B cell (primary cell): ENCODE data around the gene SLC4A3. TPM values are rescaled to one million over a fixed set of nuclear protein-coding genes. Genes with fewer than 3 reads are reported as not detected.
"Not testable (repeated sequence)": the region's sequence is repeated elsewhere in the genome, so short reads cannot be mapped to it uniquely, and the experiment has no call there.

ENCODE experiments used
- ATAC-seq: fragments of 200-7000 bp; cut with Tn5 transposase; one replicate; pipeline ENCODE4 v1.10.0; 2021; ENCODE audit warnings: low read depth, mild to moderate bottlenecking, moderate number of reproducible peaks, moderate library complexity
- CTCF ChIA-PET: fragments of 350-600 bp; sonication (Branson Sonifier 250); formaldehyde crosslinking; loops from one replicate; lab custom pipeline; 2021; ENCODE audit warnings: antibody characterized with exemption, inconsistent platforms; lab: Charles Lee
- POLR2A ChIA-PET: fragments of 350-600 bp; sonication (Branson Sonifier 250); formaldehyde crosslinking; loops from one replicate; lab custom pipeline; 2021; ENCODE audit warnings: antibody characterized with exemption; lab: Charles Lee
- DNase-seq: peaks from one replicate; pipeline ENCODE4 v3.0.0; 2013
- H2AFZ ChIP-seq: 2 replicates; pipeline ENCODE4 v1.6.1; 2012; ENCODE audit warnings: mild to moderate bottlenecking, low read depth, low read length; ENCODE audit not compliant: insufficient read depth, poor library complexity, severe bottlenecking
- H3K27ac ChIP-seq, 2 donors: 1 replicate in 1 of 2; 2 replicates in 1 of 2; pipeline ENCODE4 v1.5.1; 2012 to 2013; ENCODE audit warnings: low read length in 2 of 2, mild to moderate bottlenecking in 2 of 2, moderate library complexity in 1 of 2
- H3K27me3 ChIP-seq, 4 experiments: fragments of 200-600 bp in 1 of 4; sonication (generic) in 1 of 4; replicated peaks in 1 of 4; 1 replicate in 2 of 4; 2 replicates in 2 of 4; pipeline versions ENCODE4 v1.6.1 to v1.7.0; 2013 to 2016; ENCODE audit warnings: low read length in 3 of 4, mild to moderate bottlenecking in 2 of 4, mixed read lengths in 1 of 4, moderate library complexity in 1 of 4; ENCODE audit not compliant: insufficient read depth in 4 of 4, control insufficient read depth in 3 of 4; ENCODE audit errors: control extremely low read depth in 1 of 4
- H3K36me3 ChIP-seq, 2 experiments: replicated peaks in 1 of 2; 1 replicate in 1 of 2; 2 replicates in 1 of 2; pipeline versions ENCODE4 v1.6.1 to v1.7.1; 2013; ENCODE audit warnings: low read length in 1 of 2; ENCODE audit not compliant: insufficient read depth in 2 of 2, control insufficient read depth in 1 of 2; ENCODE audit errors: control extremely low read depth in 1 of 2, extremely low read depth in 1 of 2
- H3K4me1 ChIP-seq, 2 donors: fragments of 200-600 bp in 1 of 2; sonication (generic) in 1 of 2; 1 replicate in 1 of 2; 2 replicates in 1 of 2; pipeline versions ENCODE4 v1.5.1 to v1.6.1; 2013 to 2017; ENCODE audit warnings: low read length in 2 of 2; ENCODE audit not compliant: control insufficient read depth in 2 of 2, insufficient read depth in 2 of 2
- H3K4me2 ChIP-seq: replicated peaks from 2 replicates; pipeline ENCODE3; 2012; ENCODE audit warnings: mild to moderate bottlenecking, low read depth, low read length; ENCODE audit not compliant: poor library complexity, severe bottlenecking
- H3K4me3 ChIP-seq, 5 experiments: fragments of 200-600 bp in 1 of 5; sonication (generic) in 1 of 5; 1 replicate in 3 of 5; 2 replicates in 2 of 5; pipeline versions ENCODE4 v1.5.1 to v1.7.0; 2011 to 2016; ENCODE audit warnings: low read length in 4 of 5, mild to moderate bottlenecking in 4 of 5, low read depth in 2 of 5, control low read depth in 1 of 5, moderate library complexity in 1 of 5; ENCODE audit not compliant: insufficient read depth in 1 of 5; ENCODE audit errors: control extremely low read depth in 1 of 5, extremely low read depth in 1 of 5
- H3K79me2 ChIP-seq: fragments of 200-600 bp; sonication (generic); one replicate; pipeline ENCODE4 v1.6.0; 2016; ENCODE audit warnings: low read length; ENCODE audit not compliant: control insufficient read depth, insufficient read depth
- H3K9ac ChIP-seq: fragments of 200-600 bp; sonication (generic); 2 replicates; pipeline ENCODE4 v1.6.1; 2017; ENCODE audit warnings: mild to moderate bottlenecking, low read length, moderate library complexity
- H3K9me3 ChIP-seq, 3 donors: one replicate each; pipeline versions ENCODE4 v1.6.1 to v1.7.1; 2013; ENCODE audit warnings: low read length in 2 of 3; ENCODE audit not compliant: control insufficient read depth in 2 of 3, insufficient read depth in 1 of 3; ENCODE audit errors: control extremely low read depth in 1 of 3
- H4K20me1 ChIP-seq: 2 replicates; pipeline ENCODE4 v1.6.0; 2012; ENCODE audit warnings: mild to moderate bottlenecking, low read length; ENCODE audit not compliant: insufficient read depth, control insufficient read depth, poor library complexity, severe bottlenecking
- H3K27ac Mint-ChIP-seq: one replicate; pipeline ENCODE4 v1.8.0; 2021; ENCODE audit warnings: mixed read lengths
- H3K27me3 Mint-ChIP-seq: one replicate; pipeline ENCODE4 v1.8.0; 2021; ENCODE audit warnings: mixed read lengths
- H3K4me1 Mint-ChIP-seq: one replicate; pipeline ENCODE4 v1.8.0; 2021; ENCODE audit warnings: mixed read lengths
- H3K4me3 Mint-ChIP-seq: one replicate; pipeline ENCODE4 v1.8.0; 2021; ENCODE audit warnings: mixed read lengths
- H3K9me3 Mint-ChIP-seq: one replicate; pipeline ENCODE4 v1.8.0; 2022; ENCODE audit warnings: mixed read lengths; ENCODE audit not compliant: insufficient read depth
- CTCF ChIP-seq: fragments of 200-600 bp; IDR thresholded peaks from one replicate; pipeline ENCODE4 v1.8.0; 2022; ENCODE audit warnings: antibody characterized with exemption, mild to moderate bottlenecking
- EZH2 ChIP-seq: IDR thresholded peaks from 2 replicates; pipeline ENCODE4 v1.6.1; 2012; ENCODE audit warnings: borderline replicate concordance, low read depth, mild to moderate bottlenecking, moderate library complexity, low read length; ENCODE audit not compliant: insufficient read depth, poor library complexity, severe bottlenecking
- WGBS: methylation state at CpG from one replicate; pipeline ENCODE4 v1.1.5; 2013; ENCODE audit warnings: missing lambda C conversion rate; ENCODE audit not compliant: insufficient coverage; 5-methylcytosine and 5-hydroxymethylcytosine counted together
- intact Hi-C: fragments of 100-400 bp; cut with micrococcal nuclease; formaldehyde crosslinking; loops from one replicate; pipeline ENCODE4 v1.10.0; 2022
- polyA plus RNA-seq: library from polyadenylated mRNA; depleted of rRNA; stranded (reverse); fragments of >200 nt; gene quantifications from 2 replicates; pipeline ENCODE4 v1.2.3, GENCODE V29; 2012
- total RNA-seq, 2 donors: library from RNA; stranded (reverse); fragments of 120-200 nt in 1 of 2; gene quantifications; 1 replicate in 1 of 2; 2 replicates in 1 of 2; pipeline versions ENCODE4 v1.2.3 to v1.2.4, GENCODE V29; 2013 to 2022

The SLC4A3 gene
- total and polyA plus RNA-seq, 2 donors (not counting 1 experiment from before 2014, with no cell fraction given) = 0.16 TPM; not detected in 1

GRCh38 chr2:219683474-219683873, 56.0 kb downstream of the SLC4A3 start:
- H4K20me1 ChIP-seq, CTCF ChIA-PET, H3K9me3 Mint-ChIP-seq, POLR2A ChIA-PET, H3K36me3 ChIP-seq, ATAC-seq, H3K4me2 ChIP-seq, H3K27ac Mint-ChIP-seq, H3K4me3 Mint-ChIP-seq, DNase-seq, H3K4me3 ChIP-seq, H3K79me2 ChIP-seq, H2AFZ ChIP-seq, intact Hi-C loops, H3K9ac ChIP-seq, H3K27ac ChIP-seq: not testable (repeated sequence)
- WGBS = no CpG with 5 or more reads among the region's 2 CpGs
- Histone ChIP-seq H3K27me3 (peaks cover 0 to 18% (median 5%) of the 10 kb centered on the region in 4 experiments), H3K9me3 (peaks cover 0 to 11% (median 0%) of the 10 kb centered on the region in 3 donors), H3K4me1 (peaks cover 10 to 11% of the 10 kb centered on the region in 2 donors)
- peaks cover 27% of the 10 kb centered on the region for H3K27me3 Mint-ChIP-seq
- H3K4me1 Mint-ChIP-seq = peaks cover 11% of the 10 kb centered on the region

GRCh38 chr2:219684721-219685689, 57.6 kb downstream of the SLC4A3 start:
- Histone ChIP-seq H4K20me1 (no peaks in the 10 kb centered on the region), H2AFZ (peak overlapping the region; percentile 60), H3K79me2 (no peaks in the 10 kb centered on the region), H3K4me1 (peaks cover 10 to 11% of the 10 kb centered on the region in 2 donors), H3K36me3 (no peaks in the 10 kb centered on the region), H3K27ac (peak overlapping the region in 1 of 2 donors; percentile 25), H3K4me3 (peak overlapping the region in 3 of 5 experiments; percentile 41 to 55 (median 42)), H3K9me3 (peaks cover 0 to 3% (median 0%) of the 10 kb centered on the region in 3 donors), H3K27me3 (peaks cover 0 to 9% (median 2%) of the 10 kb centered on the region in 4 experiments), H3K9ac (peak overlapping the region; percentile 49), H3K4me2 (peak overlapping the region; percentile 71)
- no peak for TF ChIP-seq EZH2
- no peak for TF ChIP-seq CTCF
- peak; percentile 55 for DNase-seq
- ChIA-PET CTCF (interaction anchor here (2.3 kb wide), 1 partner anchor 43 kb away, joined by 7 read pairs; no protein-coding TSS in a partner anchor), POLR2A (interaction anchor here (0.8 kb wide), 1 partner anchor 39 kb away, joined by 6 read pairs; no protein-coding TSS in a partner anchor)
- Mint-ChIP-seq H3K27ac (no peak overlapping the region), H3K27me3 (peaks cover 31% of the 10 kb centered on the region), H3K4me1 (peaks cover 11% of the 10 kb centered on the region), H3K4me3 (peak overlapping the region; percentile 86), H3K9me3 (peaks cover 3% of the 10 kb centered on the region)
- peak; percentile 89 for ATAC-seq
- 39% methylated on average over 18 of the region's 18 CpGs for WGBS
- intact Hi-C loops = loop anchor here (2.0 kb wide), 1 partner anchor 42 kb away; no protein-coding TSS in a partner anchor
